GM19328 (cell line): Measurements from ENCODE around the gene GABRP.

Experiments used
- ATAC-seq: cut with Tn5 transposase; IDR thresholded peaks from one replicate; pipeline ENCODE4 v1.9.1; 2021; ENCODE audit warnings: mild to moderate bottlenecking, moderate library complexity; ENCODE audit not compliant: unreplicated experiment

The GABRP gene

DNA sequence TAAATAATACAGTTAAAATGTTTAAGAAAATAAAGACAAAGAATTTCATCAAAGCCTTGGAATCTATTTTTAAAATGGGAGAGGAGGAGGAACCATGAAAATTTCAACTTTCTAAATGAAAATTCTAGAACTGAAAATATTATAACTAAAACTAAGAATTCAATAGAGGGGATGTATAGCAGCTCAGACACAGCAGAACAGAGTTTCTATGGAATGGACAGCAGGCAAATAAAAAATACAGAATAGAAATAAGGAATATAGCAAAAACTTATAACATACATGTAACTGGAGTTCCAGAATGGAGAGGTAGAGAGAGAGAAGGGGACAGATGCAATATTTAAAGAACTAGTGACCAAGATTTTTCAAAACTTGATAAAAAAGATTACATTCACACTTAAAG, 76.9 kb downstream of the GABRP start:
- ATAC-seq: no peak

DNA sequence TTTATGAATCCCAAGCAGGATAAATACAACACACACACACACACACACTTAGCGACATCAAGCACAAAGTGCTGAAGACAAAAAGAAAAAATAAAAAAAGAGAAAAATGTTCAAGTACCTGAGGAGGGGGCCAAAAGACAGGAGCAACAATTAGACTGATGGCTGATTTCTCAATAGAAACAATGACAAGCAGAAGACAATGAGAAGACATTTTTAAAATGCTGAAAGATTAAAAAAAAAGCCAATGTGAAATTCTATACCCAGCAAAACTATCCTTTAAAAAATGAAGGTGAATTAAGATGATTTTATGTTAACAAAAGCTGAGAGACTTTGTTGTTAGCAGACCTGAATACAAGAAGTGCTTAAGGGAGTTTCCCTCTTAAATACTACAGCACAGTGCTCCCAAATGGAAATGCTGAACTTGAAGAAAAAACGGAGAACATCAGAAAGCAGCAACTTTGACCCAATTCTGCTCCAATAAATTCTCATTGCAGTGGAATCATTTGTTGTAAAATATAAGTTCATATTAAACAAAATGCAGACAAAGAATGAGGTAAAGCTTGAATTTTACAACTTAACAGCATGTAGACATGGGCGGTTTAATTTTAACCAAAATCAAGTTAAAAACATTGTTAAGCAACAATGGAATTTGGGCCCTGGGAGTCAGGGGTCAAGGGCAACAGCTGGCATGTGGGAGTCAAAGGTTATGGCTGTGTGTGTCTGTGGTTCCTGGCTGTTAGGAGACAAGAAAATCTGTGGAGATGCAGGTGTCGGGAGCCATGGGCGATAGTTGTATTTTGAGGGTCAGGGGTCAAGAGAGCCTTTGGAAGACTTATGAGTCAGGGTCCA, 77.5 kb downstream of the GABRP start:
- ATAC-seq: no peak

DNA sequence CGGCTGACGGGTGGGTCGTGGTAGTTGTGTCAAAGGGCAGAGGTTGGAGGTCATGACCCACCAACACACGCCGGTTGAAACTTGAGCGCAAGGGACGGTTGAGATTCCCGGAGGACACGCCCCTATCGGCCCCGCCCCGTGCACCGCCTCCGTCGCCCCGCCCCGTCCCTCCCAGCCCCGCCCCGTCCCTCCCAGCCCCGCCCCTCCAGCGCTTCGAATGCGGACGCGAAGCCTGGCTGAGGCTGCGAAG, 78.1 kb downstream of the GABRP start:
- no peak for ATAC-seq

DNA sequence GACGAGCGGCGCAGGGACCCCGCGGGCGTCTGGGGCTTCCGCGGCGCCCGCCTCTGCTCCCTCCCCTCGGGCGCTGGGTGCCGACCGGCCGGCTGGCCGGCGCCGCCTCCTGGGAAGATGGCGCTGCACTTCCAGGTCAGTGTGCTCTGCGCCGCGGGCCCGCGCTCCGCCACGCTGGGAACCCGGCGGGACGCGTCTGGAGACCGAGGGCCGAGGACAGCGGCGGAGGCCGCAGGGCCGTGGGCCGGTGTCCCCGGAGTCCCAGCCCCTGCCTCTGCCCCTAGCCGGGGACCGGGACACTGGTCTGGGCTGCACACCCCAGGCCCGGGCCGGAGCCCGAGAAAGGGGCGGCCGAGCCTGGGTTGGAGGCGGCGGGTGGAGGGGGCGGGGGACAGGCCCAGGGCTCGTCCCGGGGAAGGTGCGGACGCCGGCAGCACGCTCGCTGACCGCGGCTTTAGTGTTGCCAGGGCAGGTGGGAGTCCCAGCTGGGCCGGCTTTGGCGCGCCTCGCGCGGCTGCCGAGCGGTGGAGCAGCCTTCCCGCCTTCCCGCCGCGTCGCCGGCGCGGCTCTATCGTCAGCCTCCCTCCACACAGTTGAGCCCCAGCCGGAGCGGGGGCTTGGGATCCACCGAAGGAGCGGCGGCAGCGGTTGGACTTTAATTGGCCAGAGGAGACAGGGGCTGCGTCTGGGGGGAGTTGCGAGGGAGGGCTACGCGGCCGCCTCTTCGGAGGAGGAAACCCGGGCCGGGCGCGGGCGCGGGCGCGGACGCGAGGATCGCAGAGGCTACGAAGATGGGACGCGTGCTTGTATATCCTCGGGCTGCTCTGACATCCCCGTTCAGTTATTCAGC, 78.6 kb downstream of the GABRP start, which contains the start of gene RANBP17:
Gene RANBP17 (plus strand): TSS at position 102 of the 850 bp plus-strand sequence.
- ATAC-seq: no peak

DNA sequence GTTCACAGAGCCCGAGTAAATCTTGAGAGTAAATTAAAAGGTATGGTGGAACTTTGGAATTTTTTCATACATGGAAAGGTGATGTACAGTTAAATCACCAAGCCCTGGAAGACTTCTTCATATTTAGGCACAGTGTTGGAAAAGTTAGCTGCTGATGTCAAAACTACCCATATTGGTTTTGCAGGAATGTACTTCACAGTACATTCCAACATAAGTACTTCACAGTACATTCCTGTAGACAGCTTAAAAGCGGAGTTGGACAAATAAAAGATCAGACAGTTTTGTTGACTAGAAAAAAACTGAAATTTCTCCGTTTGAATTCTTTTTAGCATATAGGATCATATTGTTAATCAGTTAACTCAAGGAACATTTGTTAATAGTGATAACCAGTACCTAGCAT, 80.1 kb downstream of the GABRP start:
- ATAC-seq: no peak
